Thoracic aorta (tissue), 2 donors: Measurements from ENCODE around the gene KRTAP9-2. TPM values are rescaled to one million over a fixed set of nuclear protein-coding genes. Genes with fewer than 3 reads are reported as not detected.

ENCODE experiments used
- total RNA-seq, 2 donors: library from RNA; depleted of rRNA; stranded (reverse); fragments of >200 nt; gene quantifications; one replicate each; pipeline versions ENCODE4 v1.1.0 to v1.2.3, GENCODE V29; 2016

The KRTAP9-2 gene
- total RNA-seq, 2 donors from 2014 or later: not detected

Other genes starting within 250 kb of the KRTAP9-2 start
- gene KRT40, start 242.3 kb upstream of the KRTAP9-2 start, total RNA-seq: not detected
- not detected for gene KRTAP3-3, start 232.5 kb upstream of the KRTAP9-2 start, total RNA-seq
- not detected for gene KRTAP3-2, start 226.7 kb upstream of the KRTAP9-2 start, total RNA-seq
- not detected for gene KRTAP3-1, start 217.5 kb upstream of the KRTAP9-2 start, total RNA-seq
- gene KRTAP1-5, start 199.4 kb upstream of the KRTAP9-2 start, total RNA-seq: not detected
- gene KRTAP1-4, start 196.5 kb upstream of the KRTAP9-2 start, total RNA-seq: not detected
- not detected for gene KRTAP1-3, start 191.8 kb upstream of the KRTAP9-2 start, total RNA-seq
- not detected for gene KRTAP1-1, start 185.2 kb upstream of the KRTAP9-2 start, total RNA-seq
- not detected for gene KRTAP2-1, start 179.3 kb upstream of the KRTAP9-2 start, total RNA-seq
- gene KRTAP2-2, start 171.4 kb upstream of the KRTAP9-2 start, total RNA-seq: not detected
- gene KRTAP2-3, start 166.5 kb upstream of the KRTAP9-2 start, total RNA-seq: not detected
- not detected for gene KRTAP2-4, start 160.8 kb upstream of the KRTAP9-2 start, total RNA-seq
- gene KRTAP4-7, start 142.5 kb upstream of the KRTAP9-2 start, total RNA-seq: not detected
- gene KRTAP4-8, start 128.5 kb upstream of the KRTAP9-2 start, total RNA-seq: not detected
- gene KRTAP4-16, start 124.4 kb upstream of the KRTAP9-2 start, total RNA-seq: not detected
- not detected for gene KRTAP4-9, start 121.3 kb upstream of the KRTAP9-2 start, total RNA-seq
- gene KRTAP4-11, start 108.3 kb upstream of the KRTAP9-2 start, total RNA-seq: not detected
- gene KRTAP4-12, start 102.5 kb upstream of the KRTAP9-2 start, total RNA-seq: not detected
- not detected for gene KRTAP4-6, start 86.1 kb upstream of the KRTAP9-2 start, total RNA-seq
- not detected for gene KRTAP4-5, start 76.8 kb upstream of the KRTAP9-2 start, total RNA-seq
- gene KRTAP4-4, start 65.9 kb upstream of the KRTAP9-2 start, total RNA-seq: not detected
- gene KRTAP4-3, start 58.4 kb upstream of the KRTAP9-2 start, total RNA-seq: not detected
- gene KRTAP4-2, start 48.4 kb upstream of the KRTAP9-2 start, total RNA-seq: not detected
- not detected for gene KRTAP4-1, start 41.7 kb upstream of the KRTAP9-2 start, total RNA-seq
- gene KRTAP9-1, start 36.8 kb upstream of the KRTAP9-2 start, total RNA-seq: not detected
- gene KRTAP9-3, start 5.8 kb downstream of the KRTAP9-2 start, total RNA-seq: not detected
- gene KRTAP9-8, start 11.4 kb downstream of the KRTAP9-2 start, total RNA-seq: not detected
- gene KRTAP9-4, start 23.0 kb downstream of the KRTAP9-2 start, total RNA-seq: not detected
- gene KRTAP9-9, start 28.7 kb downstream of the KRTAP9-2 start, total RNA-seq: not detected
- not detected for gene KRTAP9-6, start 38.7 kb downstream of the KRTAP9-2 start, total RNA-seq
- not detected for gene KRTAP9-7, start 49.0 kb downstream of the KRTAP9-2 start, total RNA-seq
- gene KRTAP29-1, start 76.2 kb downstream of the KRTAP9-2 start, total RNA-seq: not detected
- not detected for gene KRTAP16-1, start 82.7 kb downstream of the KRTAP9-2 start, total RNA-seq
- not detected for gene KRTAP17-1, start 89.1 kb downstream of the KRTAP9-2 start, total RNA-seq
- not detected for gene KRT33A, start 124.2 kb downstream of the KRTAP9-2 start, total RNA-seq
- not detected for gene KRT33B, start 143.2 kb downstream of the KRTAP9-2 start, total RNA-seq
- gene KRT34, start 155.7 kb downstream of the KRTAP9-2 start, total RNA-seq: not detected
- gene KRT31, start 171.0 kb downstream of the KRTAP9-2 start, total RNA-seq: not detected
- gene KRT37, start 197.9 kb downstream of the KRTAP9-2 start, total RNA-seq: not detected
- not detected for gene KRT38, start 214.3 kb downstream of the KRTAP9-2 start, total RNA-seq
- not detected for gene KRT32, start 240.7 kb downstream of the KRTAP9-2 start, total RNA-seq